SU-DHL-6 (cell line): ENCODE measurements around the gene GPAM.
A peak's percentile ranks its signal among the peaks of the same experiment; 100 is the strongest.
"Not testable (repeated sequence)": the region's sequence is repeated elsewhere in the genome, so short reads cannot be mapped to it uniquely, and the experiment has no call there.

Source experiments
- H2AFZ ChIP-seq: fragments of 200-600 bp; sonication (generic); 2 replicates; pipeline ENCODE4 v1.6.1; 2014; ENCODE audit warnings: low read depth, mild to moderate bottlenecking, moderate library complexity, mixed read lengths, antibody characterized with exemption, low read length; ENCODE audit not compliant: severe bottlenecking
- H3F3A ChIP-seq: fragments of 200-600 bp; shearing (Covaris generic); 2 replicates; pipeline ENCODE4 v1.6.0; 2016; ENCODE audit warnings: antibody characterized with exemption, mild to moderate bottlenecking; ENCODE audit not compliant: insufficient read depth
- H3K27ac ChIP-seq: fragments of 200-600 bp; sonication (generic); 2 replicates; pipeline ENCODE4 v1.5.1; 2016; ENCODE audit warnings: low read depth, mild to moderate bottlenecking, low read length, moderate library complexity, mixed read lengths
- H3K27me3 ChIP-seq: fragments of 200-600 bp; sonication (generic), shearing (Covaris generic); 2 replicates; pipeline ENCODE4 v1.6.0; 2014; ENCODE audit warnings: mild to moderate bottlenecking, low read length
- H3K36me3 ChIP-seq: fragments of 200-600 bp; sonication (generic); 2 replicates; pipeline ENCODE4 v1.6.1; 2014; ENCODE audit warnings: mild to moderate bottlenecking, low read length, mixed read lengths
- H3K4me2 ChIP-seq: fragments of 300-600, 200-600 bp; shearing (Covaris generic), sonication (generic); 2 replicates; pipeline ENCODE4 v1.6.0; 2014; ENCODE audit warnings: low read length, low read depth, mild to moderate bottlenecking; ENCODE audit not compliant: poor library complexity, severe bottlenecking
- H3K4me3 ChIP-seq: fragments of 200-600 bp; sonication (generic); 2 replicates; pipeline ENCODE4 v1.5.1; 2014; ENCODE audit warnings: antibody characterized with exemption, low read length, mild to moderate bottlenecking, mixed read lengths; ENCODE audit not compliant: insufficient read depth, poor library complexity, severe bottlenecking
- H3K79me2 ChIP-seq: fragments of 200-600 bp; sonication (generic); 2 replicates; pipeline ENCODE4 v1.6.1; 2014; ENCODE audit warnings: mild to moderate bottlenecking, low read length, moderate library complexity; ENCODE audit not compliant: insufficient read depth
- H3K9ac ChIP-seq: fragments of 200-600 bp; sonication (generic); 2 replicates; pipeline ENCODE4 v1.7.0; 2014; ENCODE audit warnings: mild to moderate bottlenecking, low read length
- H3K9me2 ChIP-seq: fragments of 200-600 bp; sonication (generic); replicated peaks from 2 replicates; pipeline ENCODE4 v1.6.1; 2014; ENCODE audit warnings: low read length; ENCODE audit not compliant: insufficient read depth
- H3K9me3 ChIP-seq: fragments of 200-600 bp; sonication (generic); 2 replicates; pipeline ENCODE4 v1.6.1; 2014; ENCODE audit warnings: low read length, mixed read lengths; ENCODE audit not compliant: insufficient read depth
- H4K20me1 ChIP-seq: fragments of 200-600 bp; sonication (generic); 2 replicates; pipeline ENCODE4 v1.6.1; 2014; ENCODE audit warnings: low read depth, mild to moderate bottlenecking, antibody characterized with exemption, low read length, moderate library complexity, mixed read lengths
- EZH2phosphoT487 ChIP-seq: fragments of 200-600 bp; sonication (generic), shearing (Covaris generic); conservative IDR thresholded peaks from 2 replicates; pipeline ENCODE4 v1.6.1; 2018; ENCODE audit warnings: mild to moderate bottlenecking, antibody characterized with exemption, low read length, moderate library complexity, mixed read lengths
- TF ChIP-seq, protein P1 (sequence below): fragments of 200-600 bp; sonication (generic); IDR thresholded peaks from one replicate; pipeline ENCODE4 v1.5.1; 2017; ENCODE audit warnings: antibody characterized with exemption, mild to moderate bottlenecking, low read length, moderate library complexity; ENCODE audit not compliant: insufficient read depth, poor library complexity, severe bottlenecking

Gene GPAM

GRCh38 chr10:112115781-112116385 is 67.7 kb downstream of the GPAM start:
- no peak for TF ChIP-seq EZH2phosphoT487
- TF ChIP-seq, protein P1, sequence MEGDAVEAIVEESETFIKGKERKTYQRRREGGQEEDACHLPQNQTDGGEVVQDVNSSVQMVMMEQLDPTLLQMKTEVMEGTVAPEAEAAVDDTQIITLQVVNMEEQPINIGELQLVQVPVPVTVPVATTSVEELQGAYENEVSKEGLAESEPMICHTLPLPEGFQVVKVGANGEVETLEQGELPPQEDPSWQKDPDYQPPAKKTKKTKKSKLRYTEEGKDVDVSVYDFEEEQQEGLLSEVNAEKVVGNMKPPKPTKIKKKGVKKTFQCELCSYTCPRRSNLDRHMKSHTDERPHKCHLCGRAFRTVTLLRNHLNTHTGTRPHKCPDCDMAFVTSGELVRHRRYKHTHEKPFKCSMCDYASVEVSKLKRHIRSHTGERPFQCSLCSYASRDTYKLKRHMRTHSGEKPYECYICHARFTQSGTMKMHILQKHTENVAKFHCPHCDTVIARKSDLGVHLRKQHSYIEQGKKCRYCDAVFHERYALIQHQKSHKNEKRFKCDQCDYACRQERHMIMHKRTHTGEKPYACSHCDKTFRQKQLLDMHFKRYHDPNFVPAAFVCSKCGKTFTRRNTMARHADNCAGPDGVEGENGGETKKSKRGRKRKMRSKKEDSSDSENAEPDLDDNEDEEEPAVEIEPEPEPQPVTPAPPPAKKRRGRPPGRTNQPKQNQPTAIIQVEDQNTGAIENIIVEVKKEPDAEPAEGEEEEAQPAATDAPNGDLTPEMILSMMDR: peak; percentile 61
- no peaks in the 10 kb centered on the region for H3K79me2 ChIP-seq

GRCh38 chr10:112109779-112110178 is 73.8 kb downstream of the GPAM start:
- H4K20me1 ChIP-seq, H3K4me2 ChIP-seq, H2AFZ ChIP-seq, H3K9ac ChIP-seq, H3K4me3 ChIP-seq, H3K27ac ChIP-seq, H3K79me2 ChIP-seq, H3K27me3 ChIP-seq, H3K36me3 ChIP-seq, H3K9me2 ChIP-seq, H3K9me3 ChIP-seq, H3F3A ChIP-seq: not testable (repeated sequence)

More at GRCh38 chr10:112115781-112116385, 67.7 kb downstream of the GPAM start:
- Histone ChIP-seq H3F3A (no peaks in the 10 kb centered on the region), H3K27ac (no peak overlapping the region), H3K36me3 (no peaks in the 10 kb centered on the region), H3K27me3 (no peaks in the 10 kb centered on the region), H4K20me1 (no peaks in the 10 kb centered on the region), H2AFZ (no peak overlapping the region), H3K4me2 (no peak overlapping the region), H3K9me2 (no peaks in the 10 kb centered on the region), H3K4me3 (no peak overlapping the region), H3K9ac (no peak overlapping the region), H3K9me3 (no peaks in the 10 kb centered on the region)
